Neural cell (in vitro differentiated cells): ENCODE measurements around the gene RNF157. TPM values are rescaled to one million over a fixed set of nuclear protein-coding genes. Genes with fewer than 3 reads are reported as not detected.

Experiments used
- H2AFZ ChIP-seq: fragments of 200-600, 300-800 bp; sonication (generic), shearing (Covaris generic); 2 replicates; pipeline ENCODE4 v1.6.0; 2014; ENCODE audit warnings: low read depth, mild to moderate bottlenecking, antibody characterized with exemption, low read length, moderate library complexity
- H3F3A ChIP-seq: fragments of 200-600 bp; shearing (Covaris generic); 2 replicates; pipeline ENCODE4 v1.6.1; 2016; ENCODE audit warnings: mild to moderate bottlenecking, moderate library complexity, mixed read lengths, antibody characterized with exemption, low read length; ENCODE audit not compliant: insufficient read depth, poor library complexity, severe bottlenecking
- H3K27ac ChIP-seq: fragments of 200-600, 300-800 bp; sonication (generic), shearing (Covaris generic); 2 replicates; pipeline ENCODE4 v1.5.1; 2014; ENCODE audit warnings: mild to moderate bottlenecking, low read length, moderate library complexity
- H3K27me3 ChIP-seq: fragments of 300-800, 200-600 bp; sonication (generic), shearing (Covaris generic); 2 replicates; pipeline ENCODE4 v1.6.0; 2014; ENCODE audit warnings: mild to moderate bottlenecking, low read depth, low read length, moderate library complexity; ENCODE audit not compliant: insufficient read depth
- H3K36me3 ChIP-seq: fragments of 300-800, 200-600 bp; sonication (generic), shearing (Covaris generic); 2 replicates; pipeline ENCODE4 v1.5.1; 2014; ENCODE audit warnings: mild to moderate bottlenecking, antibody characterized with exemption, low read length, moderate library complexity; ENCODE audit not compliant: insufficient read depth
- H3K4me2 ChIP-seq: fragments of 300-800, 200-600 bp; sonication (generic), shearing (Covaris generic); 2 replicates; pipeline ENCODE4 v1.6.0; 2014; ENCODE audit warnings: mild to moderate bottlenecking, low read length
- H3K4me3 ChIP-seq: fragments of 300-800, 200-600 bp; sonication (generic), shearing (Covaris generic); 2 replicates; pipeline ENCODE4 v1.5.1; 2014; ENCODE audit warnings: mild to moderate bottlenecking, low read length, moderate library complexity
- H3K79me2 ChIP-seq: fragments of 200-600 bp; shearing (Covaris generic); replicated peaks from 2 replicates; pipeline ENCODE4 v1.6.0; 2014; ENCODE audit warnings: mild to moderate bottlenecking, low read length, moderate library complexity; ENCODE audit not compliant: insufficient read depth
- H3K9ac ChIP-seq: fragments of 300-800, 200-600 bp; sonication (generic), shearing (Covaris generic); 2 replicates; pipeline ENCODE4 v1.6.1; 2016; ENCODE audit warnings: mild to moderate bottlenecking, low read length, mixed read lengths
- H3K9me2 ChIP-seq: fragments of 200-600 bp; shearing (Covaris generic); 2 replicates; pipeline ENCODE4 v1.6.1; 2016; ENCODE audit warnings: mild to moderate bottlenecking, low read length, mixed read lengths; ENCODE audit not compliant: insufficient read depth
- H3K9me3 ChIP-seq: fragments of 200-600, 300-800 bp; sonication (generic), shearing (Covaris generic); 2 replicates; pipeline ENCODE4 v1.6.1; 2016; ENCODE audit warnings: mild to moderate bottlenecking, mixed run types, low read length, moderate library complexity, mixed read lengths
- H4K20me1 ChIP-seq: fragments of 200-600 bp; shearing (Covaris generic); 2 replicates; pipeline ENCODE4 v1.6.1; 2016; ENCODE audit warnings: mild to moderate bottlenecking, mixed run types; ENCODE audit not compliant: insufficient read depth
- EP300 ChIP-seq: fragments of 450-650 bp; conservative IDR thresholded peaks from 2 replicates; pipeline ENCODE4 v1.6.1; 2014; ENCODE audit warnings: antibody characterized with exemption, mild to moderate bottlenecking, moderate library complexity; ENCODE audit not compliant: poor library complexity, severe bottlenecking
- EZH2 ChIP-seq: fragments of 200-600, 300-800 bp; shearing (Covaris generic), sonication (generic); IDR thresholded peaks from 2 replicates; pipeline ENCODE4 v1.6.1; 2014; ENCODE audit warnings: antibody characterized with exemption, low read length, borderline replicate concordance, mild to moderate bottlenecking; ENCODE audit not compliant: insufficient read depth, poor library complexity, severe bottlenecking
- MXI1 ChIP-seq: fragments of 450-650 bp; conservative IDR thresholded peaks from 2 replicates; pipeline ENCODE4 v1.6.1; 2014; ENCODE audit warnings: antibody characterized with exemption, mild to moderate bottlenecking; ENCODE audit not compliant: poor library complexity, severe bottlenecking
- POLR2AphosphoS5 ChIP-seq: IDR thresholded peaks from 2 replicates; pipeline ENCODE4 v1.6.1; 2012
- RAD21 ChIP-seq: fragments of 450-650 bp; conservative IDR thresholded peaks from 2 replicates; pipeline ENCODE4 v1.6.1; 2014; ENCODE audit warnings: antibody characterized with exemption, mild to moderate bottlenecking, moderate library complexity
- REST ChIP-seq: IDR thresholded peaks from 2 replicates; pipeline ENCODE4 v1.6.1; 2012; ENCODE audit warnings: borderline replicate concordance
- SMC3 ChIP-seq: fragments of 450-650 bp; conservative IDR thresholded peaks from 2 replicates; pipeline ENCODE4 v1.6.1; 2014; ENCODE audit warnings: antibody characterized with exemption, mild to moderate bottlenecking, moderate library complexity; ENCODE audit not compliant: poor library complexity
- polyA plus RNA-seq: library from polyadenylated mRNA; depleted of rRNA; stranded (reverse); fragments of >200 nt; gene quantifications from 2 replicates; pipeline ENCODE4 v1.2.3, GENCODE V29; 2014

The RNF157 gene
- polyA plus RNA-seq, 1 donor from 2014 or later: 15.9 TPM

- Histone ChIP-seq H3K9me3 (no peaks in the 10 kb centered on the region), H3K27me3 (no peaks in the 10 kb centered on the region), H3K36me3 (no peaks in the 10 kb centered on the region), H4K20me1 (no peaks in the 10 kb centered on the region), H3K4me2 (no peak overlapping the region), H3F3A (no peaks in the 10 kb centered on the region), H3K27ac (no peak overlapping the region), H3K9ac (no peak overlapping the region), H2AFZ (no peak overlapping the region), H3K9me2 (no peaks in the 10 kb centered on the region), H3K4me3 (no peak overlapping the region), H3K79me2 (no peaks in the 10 kb centered on the region)
- TF ChIP-seq MXI1 (no peak), POLR2AphosphoS5 (no peak), RAD21 (no peak), REST (no peak), SMC3 (no peak), EZH2 (no peak)
These were observed 87.7 kb downstream of the RNF157 start for GRCh38 chr17:76152591-76152990.

DNA sequence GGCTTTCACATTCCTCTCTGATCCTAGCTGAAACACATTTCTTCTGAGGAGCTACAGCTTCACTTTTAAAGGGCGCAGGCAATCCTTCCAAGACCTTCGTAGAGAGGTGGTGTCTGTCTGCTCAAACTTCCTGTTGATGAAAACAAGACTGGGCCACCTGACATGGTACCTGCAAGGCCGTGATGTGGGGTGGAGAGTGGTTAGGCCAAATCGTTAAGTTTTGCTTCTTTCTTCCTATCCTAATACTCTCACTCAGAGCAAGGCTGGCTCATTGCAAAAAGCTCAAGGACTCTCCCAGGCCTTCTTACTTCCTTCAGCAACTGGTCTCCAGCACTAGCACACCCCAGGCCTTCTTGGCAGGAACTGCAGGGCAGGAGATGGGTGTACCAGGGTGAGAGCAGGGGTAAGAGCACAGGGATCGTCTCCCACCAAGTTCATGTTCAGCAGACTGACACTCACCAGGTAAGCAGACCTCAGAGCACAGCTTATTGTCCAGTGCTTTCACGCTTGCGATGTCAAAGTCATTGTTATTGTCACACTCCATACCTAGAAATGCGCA is 88.3 kb downstream of the RNF157 start:
- no peaks in the 10 kb centered on the region for H4K20me1 ChIP-seq
- no peaks in the 10 kb centered on the region for H3K9me2 ChIP-seq
- no peak overlapping the region for H3K27ac ChIP-seq
- no peaks in the 10 kb centered on the region for H3K9me3 ChIP-seq
- no peaks in the 10 kb centered on the region for H3F3A ChIP-seq
- no peak overlapping the region for H3K9ac ChIP-seq
- no peaks in the 10 kb centered on the region for H3K27me3 ChIP-seq
- H3K36me3 ChIP-seq: no peaks in the 10 kb centered on the region
- no peak for TF ChIP-seq RAD21
- no peak for TF ChIP-seq REST
- no peak for TF ChIP-seq POLR2AphosphoS5
- no peak for TF ChIP-seq EP300
- no peak overlapping the region for H2AFZ ChIP-seq
- H3K79me2 ChIP-seq: no peaks in the 10 kb centered on the region
- no peak overlapping the region for H3K4me2 ChIP-seq
- H3K4me3 ChIP-seq: no peak overlapping the region
